Head of caudate nucleus (tissue), 42 donors: ENCODE data around the gene COPS3.

Experiments
- DNase-seq, 42 donors: peaks; one replicate each; pipeline versions ENCODE4 v3.0.0 to v3.0.0-alpha.2; 2020 to 2021; ENCODE audit warnings: mixed read lengths in 7 of 42
- intact Hi-C: fragments of 100-400 bp; cut with DNase I; formaldehyde crosslinking; loops from one replicate; pipeline ENCODE4 v1.15.0; 2022

The COPS3 gene

DNA sequence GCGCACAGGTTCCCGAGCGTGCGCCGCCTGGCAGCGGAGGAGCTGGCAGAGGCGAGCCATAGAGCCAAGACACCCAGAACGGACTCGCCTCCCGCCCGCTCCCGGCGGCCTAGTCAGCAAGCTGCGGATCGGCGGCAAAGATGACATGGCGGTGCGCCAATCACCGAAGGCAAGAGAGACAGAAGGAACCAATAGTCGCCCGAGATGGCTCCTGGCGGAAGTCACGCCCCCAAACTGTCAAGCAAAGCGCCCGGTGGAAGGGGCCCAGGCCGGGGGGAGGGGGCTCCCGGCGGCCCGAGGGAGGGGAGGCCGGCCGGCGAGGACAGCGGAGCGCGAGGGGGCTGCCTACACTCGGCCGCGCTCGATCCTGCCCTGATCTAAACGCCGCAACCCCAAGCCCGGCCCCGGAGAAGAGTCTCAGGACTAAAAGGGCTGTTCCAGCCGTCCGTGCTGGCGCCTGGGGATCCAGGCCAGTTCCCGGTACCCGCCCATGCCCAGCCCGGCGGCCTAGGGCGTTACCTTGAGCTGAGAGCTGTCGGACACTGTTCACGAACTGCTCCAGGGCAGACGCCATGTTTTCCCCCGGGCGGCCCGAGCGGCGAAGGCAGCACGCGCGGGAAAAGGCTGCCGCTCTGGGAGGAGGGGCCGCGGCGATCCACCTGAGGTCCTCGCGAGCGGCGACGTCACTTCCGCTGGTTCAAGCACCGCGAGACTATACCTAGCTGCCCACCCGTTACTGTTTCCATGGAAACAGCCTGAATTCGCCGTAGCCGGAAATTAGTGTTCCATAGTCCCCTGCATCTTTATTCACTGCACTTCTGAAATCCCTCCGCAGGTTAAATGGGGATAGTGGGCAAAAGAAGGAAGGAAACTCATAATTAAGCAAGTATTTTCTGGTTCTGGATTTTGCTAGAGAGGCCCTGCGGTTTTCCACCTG is at the start of gene COPS3:
TSS of gene COPS3 (minus strand) at position 634 of the 937 bp plus-strand sequence. CDS start at position 574, 60 bp downstream.
- DNase-seq: peak; percentile 98 to 100 (median 99)
- intact Hi-C loops: loop anchor here (2.0 kb wide), 1 partner anchor 44 kb away; the partner anchor contains the start of gene FLCN

- intact Hi-C loops: no loop called here
- no peak for DNase-seq
Measured at GRCh38 chr17:17328251-17328650, 47.2 kb upstream of the COPS3 start.

DNA sequence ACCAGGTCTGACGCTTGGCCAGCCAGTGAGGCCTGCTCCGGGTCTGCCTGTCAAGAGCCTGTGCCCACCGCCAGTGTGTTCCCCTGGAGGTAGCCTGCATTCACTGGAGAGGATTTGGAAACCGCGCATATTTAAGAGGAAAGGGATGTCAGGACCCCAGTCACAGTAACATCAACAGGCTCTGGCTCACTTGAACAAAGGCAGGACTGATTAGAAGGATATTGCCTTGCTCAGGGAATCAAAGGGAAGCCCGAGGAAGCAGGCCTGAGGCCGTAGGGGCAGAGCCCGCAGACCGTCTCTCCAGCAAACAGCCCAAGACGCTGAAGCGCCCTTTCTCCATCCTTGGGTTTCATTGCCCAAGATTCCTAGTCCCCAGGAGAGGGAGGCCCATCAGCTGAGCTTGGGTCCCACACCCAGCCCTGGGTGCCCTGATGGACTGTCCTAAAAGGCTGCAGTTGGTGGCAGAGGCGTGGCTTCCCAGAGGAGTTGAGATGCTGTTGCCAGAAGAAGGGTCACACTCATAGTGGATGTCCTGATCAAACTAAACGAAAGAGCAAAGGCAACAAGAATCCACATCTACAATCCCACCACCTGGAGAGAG is 45.3 kb upstream of the COPS3 start:
- intact Hi-C loops: no loop called here

GRCh38 chr17:17325816-17326215 is 44.8 kb upstream of the COPS3 start:
- DNase-seq: no peak
- intact Hi-C loops: no loop called here

More for the DNA sequence above, 45.3 kb upstream of the COPS3 start:
- DNase-seq: no peak

DNA sequence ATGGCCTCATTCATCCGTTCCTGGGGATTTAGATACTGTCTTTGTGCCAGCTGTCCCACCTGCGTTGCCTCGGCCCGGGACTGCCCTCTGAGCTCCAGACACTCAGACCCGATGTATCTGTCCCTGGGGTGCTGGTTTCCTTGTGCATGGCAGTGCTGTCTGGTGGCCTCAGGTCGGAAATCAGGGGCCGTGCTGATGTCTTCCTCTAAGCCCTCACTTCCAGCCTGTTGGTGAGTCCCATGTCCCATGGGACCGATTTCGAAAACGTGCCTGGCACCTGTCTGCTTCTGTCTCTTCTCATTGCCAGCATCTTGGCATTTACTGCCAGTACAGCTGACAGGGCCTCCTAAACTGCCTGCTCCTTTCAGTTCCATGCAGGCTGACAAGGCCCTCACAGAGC is 44.2 kb upstream of the COPS3 start:
- intact Hi-C loops: no loop called here
- no peak for DNase-seq

DNA sequence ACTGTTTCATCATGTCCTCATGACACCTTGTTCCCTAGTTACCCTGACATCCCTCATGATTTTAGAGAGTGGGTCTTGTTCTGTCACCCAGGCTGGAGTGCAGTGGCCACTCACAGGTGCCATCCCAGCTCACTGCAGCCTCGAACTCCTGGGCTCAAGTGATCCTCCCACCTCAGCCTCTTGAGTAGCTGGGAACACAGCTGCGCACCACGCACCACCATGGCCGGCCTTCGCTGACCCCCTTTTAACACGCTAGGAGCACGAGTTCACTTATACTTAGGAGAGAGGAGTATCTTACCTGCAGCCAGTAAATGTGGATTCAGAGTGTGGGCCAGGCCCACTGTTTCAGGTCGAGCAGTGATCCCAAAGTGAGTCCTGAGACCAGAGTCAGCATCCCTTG is 43.6 kb upstream of the COPS3 start:
- intact Hi-C loops: no loop called here
- no peak for DNase-seq

DNA sequence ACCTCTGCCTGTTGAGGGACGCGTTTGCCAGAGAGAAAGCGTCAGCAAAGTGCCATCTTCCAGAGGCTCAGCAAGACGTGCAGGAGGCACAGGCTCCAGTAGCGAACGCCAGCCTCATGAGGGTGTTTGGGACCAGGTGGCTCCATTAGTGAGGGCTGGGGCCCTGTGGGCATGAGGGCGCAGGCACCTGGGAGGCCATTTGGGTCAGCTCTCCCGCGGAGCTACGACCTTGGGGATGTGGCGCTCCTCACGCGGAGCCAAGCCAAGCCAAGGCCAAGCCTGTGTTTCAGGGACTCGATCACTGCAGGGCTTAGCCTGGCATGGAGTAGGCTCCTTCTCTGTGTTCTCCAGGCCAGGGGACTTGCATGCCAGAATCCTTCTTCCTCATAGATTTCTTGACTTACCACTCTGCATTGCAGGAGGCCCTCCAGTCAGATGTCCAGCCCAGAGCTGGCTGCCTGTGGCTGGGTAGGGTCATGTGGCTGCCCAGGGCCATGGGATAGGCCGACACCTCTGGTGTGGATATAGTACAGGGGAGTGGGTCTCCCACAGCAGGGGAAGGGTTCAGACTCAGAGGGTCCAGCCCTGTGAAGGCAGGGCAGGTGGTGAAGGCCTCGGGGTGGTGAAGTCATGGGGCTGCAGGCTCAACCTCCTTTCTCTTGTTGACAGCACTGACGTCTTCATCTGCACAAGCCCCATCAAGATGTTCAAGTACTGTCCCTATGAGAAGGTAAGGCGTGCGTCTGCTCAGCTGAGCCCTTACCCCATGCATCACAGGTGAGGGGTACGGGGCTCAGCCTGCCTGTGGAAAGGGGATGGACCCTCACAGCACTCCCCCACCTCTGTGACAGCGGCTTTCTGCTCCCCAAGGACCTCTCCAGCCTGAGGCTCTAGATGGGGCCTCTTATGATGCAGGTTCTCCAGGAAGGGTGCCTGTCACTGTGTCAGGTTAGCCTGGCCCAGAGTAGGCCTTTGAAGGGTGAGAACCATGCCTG is 41.8 kb upstream of the COPS3 start:
- peak in 1 of 42 donors; percentile 18 for DNase-seq
- intact Hi-C loops: no loop called here

DNA sequence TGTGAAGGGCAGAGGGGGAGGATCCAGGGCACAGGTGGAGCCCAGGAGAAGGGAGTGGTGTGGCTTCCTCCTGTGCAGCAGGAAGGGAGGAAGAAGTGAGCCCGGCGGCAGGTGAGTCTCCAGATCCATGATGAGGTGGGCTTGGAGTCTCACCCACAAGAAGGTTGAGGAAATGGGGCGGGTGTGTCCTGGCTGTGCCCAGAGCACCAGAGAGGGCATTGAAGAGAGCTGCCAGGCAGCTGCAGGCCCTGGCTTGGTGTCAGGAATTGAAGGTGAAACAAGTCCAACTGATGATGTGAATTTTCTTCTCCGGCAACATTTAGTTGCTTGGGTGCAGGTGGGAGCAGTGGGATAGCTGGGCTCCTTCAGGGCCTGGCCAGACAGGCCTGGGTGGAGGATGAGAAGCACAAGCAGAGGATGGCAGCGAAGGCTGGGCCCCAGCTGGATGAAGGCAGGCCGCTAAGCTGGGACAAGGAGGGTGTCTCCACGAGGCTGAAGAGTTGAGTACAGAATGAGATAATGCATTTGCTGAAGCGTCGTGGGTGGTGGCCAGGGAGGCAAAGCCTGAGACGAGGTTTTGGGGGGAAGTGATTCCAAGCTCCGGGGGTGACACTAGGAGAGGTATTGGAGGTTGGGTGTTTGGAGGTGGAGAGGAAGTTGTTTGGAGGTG is 40.4 kb upstream of the COPS3 start:
- DNase-seq: peak in 4 of 42 donors; percentile 16 to 36 (median 24)
- intact Hi-C loops: no loop called here

- DNase-seq: peak in 3 of 42 donors; percentile 21 to 30 (median 21)
- intact Hi-C loops: no loop called here
Measured at GRCh38 chr17:17320911-17321220, 39.8 kb upstream of the COPS3 start.

GRCh38 chr17:17320188-17320910 is 39.3 kb upstream of the COPS3 start:
- intact Hi-C loops: no loop called here
- peak in 38 of 42 donors; percentile 11 to 73 (median 47) for DNase-seq

- peak in 3 of 42 donors; percentile 17 to 21 (median 20) for DNase-seq
Measured at GRCh38 chr17:17315142-17315821, 34.2 kb upstream of the COPS3 start.

GRCh38 chr17:17314501-17315071 is 33.5 kb upstream of the COPS3 start:
- DNase-seq: peak in 1 of 42 donors; percentile 2
- intact Hi-C loops: no loop called here

More at GRCh38 chr17:17315142-17315821, 34.2 kb upstream of the COPS3 start:
- intact Hi-C loops: no loop called here

DNA sequence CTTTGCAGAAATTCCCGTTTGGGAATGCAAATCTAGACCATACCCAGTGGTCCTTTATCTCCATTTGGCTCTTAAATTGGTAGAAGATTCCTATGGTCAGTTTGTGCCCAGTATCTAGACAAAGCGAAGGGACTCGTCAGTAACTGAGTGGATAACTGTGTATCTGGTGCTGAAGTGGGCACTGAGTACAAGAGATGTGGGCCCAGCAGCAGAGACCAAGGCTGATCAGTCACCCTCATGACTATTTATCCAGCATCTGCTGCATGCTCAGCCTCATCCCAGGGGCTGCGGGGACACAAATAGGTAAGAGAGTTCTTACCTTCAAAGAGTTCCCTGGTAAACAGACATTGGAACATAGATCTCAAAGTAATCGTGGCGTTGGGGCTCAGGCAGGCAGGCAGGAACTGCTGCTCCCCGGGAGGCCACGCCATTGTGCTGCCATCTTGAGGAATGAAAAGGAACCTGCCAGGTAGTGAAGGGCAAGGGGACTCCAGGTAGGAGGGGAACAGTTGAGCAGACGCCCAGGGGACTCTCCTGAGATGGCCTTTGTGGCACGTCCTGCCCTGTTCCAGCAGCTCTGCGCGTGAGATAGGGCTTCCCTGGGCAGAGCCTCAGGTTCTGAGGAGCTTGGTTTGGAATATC is 32.4 kb upstream of the COPS3 start:
- intact Hi-C loops: no loop called here
- peak; percentile 26 to 80 (median 60) for DNase-seq

- intact Hi-C loops: no loop called here
- no peak for DNase-seq
Measured at GRCh38 chr17:17309356-17309755, 28.3 kb upstream of the COPS3 start.

- intact Hi-C loops: no loop called here
- DNase-seq: peak in 27 of 42 donors; percentile 13 to 75 (median 42)
Measured at GRCh38 chr17:17305281-17305801, 24.3 kb upstream of the COPS3 start.

DNA sequence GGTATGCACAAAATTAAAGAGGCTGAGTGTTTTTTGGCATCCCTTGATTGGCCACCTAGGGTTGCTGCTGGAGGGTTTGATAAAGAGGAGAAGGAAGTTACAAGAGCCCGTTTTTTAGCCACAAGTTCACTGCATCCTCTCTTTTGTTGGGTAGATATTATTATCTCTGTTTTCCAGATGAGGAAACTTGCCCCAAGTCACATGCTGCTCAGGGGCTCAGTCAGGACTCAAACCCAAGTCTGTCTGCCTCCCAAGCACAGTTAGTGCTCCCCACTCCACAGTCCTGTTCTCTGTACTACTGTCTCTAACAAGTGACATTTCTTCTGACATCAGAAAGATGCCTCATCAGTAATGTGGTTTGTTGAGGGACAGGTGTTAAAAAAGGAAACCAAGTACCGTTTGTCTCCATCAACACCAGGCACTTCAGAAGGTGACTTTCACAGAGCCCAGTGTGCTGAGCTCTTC is 23.5 kb upstream of the COPS3 start:
- DNase-seq: no peak
- intact Hi-C loops: no loop called here
